Measurements from ENCODE around the gene PPRC1. TPM values are rescaled to one million over a fixed set of nuclear protein-coding genes. Genes with fewer than 3 reads are reported as not detected.

The PPRC1 gene
- total RNA-seq, 1 experiment from 2014 or later, result 79.4 TPM

GRCh38 chr10:102085336-102085735 lies 47.5 kb upstream of the PPRC1 start:
- Mint-ChIP-seq H3K36me3 (no peaks in the 10 kb centered on the region), H3K9me3 (no peaks in the 10 kb centered on the region), H3K27me3 (ENCODE audit: low read depth) (no peaks in the 10 kb centered on the region), H3K4me3 (no peak overlapping the region), H3K27ac (no peak overlapping the region), H3K4me1 (peaks cover 2% of the 10 kb centered on the region; the same call in 1 of the 2 replicates)
- CTCF ChIA-PET, result interaction anchor here (0.6 to 3.3 kb wide), 2 partner anchors 12 to 468 kb away, joined by 3 to 23 read pairs; no protein-coding TSS in a partner anchor
- TF ChIP-seq MYBL2 (CRISPR knock-in tag; IDR thresholded peaks at IDR 0.05) (no peak), NR3C1 (CRISPR knock-in tag; conservative IDR thresholded peaks at IDR 0.05; ENCODE audit: low read depth) (no peak), NR2C2 (CRISPR knock-in tag; IDR thresholded peaks at IDR 0.05) (no peak), EMX1 (CRISPR knock-in tag; IDR thresholded peaks at IDR 0.05) (no peak), GTF2I (CRISPR knock-in tag; conservative IDR thresholded peaks at IDR 0.05) (no peak), ZNF121 (CRISPR knock-in tag; IDR thresholded peaks at IDR 0.05) (no peak), CDX4 (CRISPR knock-in tag; IDR thresholded peaks at IDR 0.05; ENCODE audit: borderline replicate concordance) (no peak), ATF1 (CRISPR knock-in tag; IDR thresholded peaks at IDR 0.05) (no peak), AR (CRISPR knock-in tag; IDR thresholded peaks at IDR 0.05) (no peak), CTCF (IDR thresholded peaks at IDR 0.05) (no peak), ZNF416 (CRISPR knock-in tag; IDR thresholded peaks at IDR 0.05) (no peak), NFYB (CRISPR knock-in tag; conservative IDR thresholded peaks at IDR 0.05; ENCODE audit: low read depth) (no peak), ATF6 (CRISPR knock-in tag; IDR thresholded peaks at IDR 0.05) (no peak), ETV6 (CRISPR knock-in tag; IDR thresholded peaks at IDR 0.05) (no peak)
- TF ChIP-seq, protein P1, sequence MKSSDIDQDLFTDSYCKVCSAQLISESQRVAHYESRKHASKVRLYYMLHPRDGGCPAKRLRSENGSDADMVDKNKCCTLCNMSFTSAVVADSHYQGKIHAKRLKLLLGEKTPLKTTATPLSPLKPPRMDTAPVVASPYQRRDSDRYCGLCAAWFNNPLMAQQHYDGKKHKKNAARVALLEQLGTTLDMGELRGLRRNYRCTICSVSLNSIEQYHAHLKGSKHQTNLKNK (CRISPR knock-in tag; IDR thresholded peaks at IDR 0.05), result no peak
- TF ChIP-seq, protein P2, sequence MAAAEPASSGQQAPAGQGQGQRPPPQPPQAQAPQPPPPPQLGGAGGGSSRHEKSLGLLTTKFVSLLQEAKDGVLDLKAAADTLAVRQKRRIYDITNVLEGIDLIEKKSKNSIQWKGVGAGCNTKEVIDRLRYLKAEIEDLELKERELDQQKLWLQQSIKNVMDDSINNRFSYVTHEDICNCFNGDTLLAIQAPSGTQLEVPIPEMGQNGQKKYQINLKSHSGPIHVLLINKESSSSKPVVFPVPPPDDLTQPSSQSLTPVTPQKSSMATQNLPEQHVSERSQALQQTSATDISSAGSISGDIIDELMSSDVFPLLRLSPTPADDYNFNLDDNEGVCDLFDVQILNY (CRISPR knock-in tag; IDR thresholded peaks at IDR 0.05), result no peak
- TF ChIP-seq, protein P3, sequence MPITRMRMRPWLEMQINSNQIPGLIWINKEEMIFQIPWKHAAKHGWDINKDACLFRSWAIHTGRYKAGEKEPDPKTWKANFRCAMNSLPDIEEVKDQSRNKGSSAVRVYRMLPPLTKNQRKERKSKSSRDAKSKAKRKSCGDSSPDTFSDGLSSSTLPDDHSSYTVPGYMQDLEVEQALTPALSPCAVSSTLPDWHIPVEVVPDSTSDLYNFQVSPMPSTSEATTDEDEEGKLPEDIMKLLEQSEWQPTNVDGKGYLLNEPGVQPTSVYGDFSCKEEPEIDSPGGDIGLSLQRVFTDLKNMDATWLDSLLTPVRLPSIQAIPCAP (CRISPR knock-in tag; IDR thresholded peaks at IDR 0.05), result no peak
- TF ChIP-seq, protein P4, sequence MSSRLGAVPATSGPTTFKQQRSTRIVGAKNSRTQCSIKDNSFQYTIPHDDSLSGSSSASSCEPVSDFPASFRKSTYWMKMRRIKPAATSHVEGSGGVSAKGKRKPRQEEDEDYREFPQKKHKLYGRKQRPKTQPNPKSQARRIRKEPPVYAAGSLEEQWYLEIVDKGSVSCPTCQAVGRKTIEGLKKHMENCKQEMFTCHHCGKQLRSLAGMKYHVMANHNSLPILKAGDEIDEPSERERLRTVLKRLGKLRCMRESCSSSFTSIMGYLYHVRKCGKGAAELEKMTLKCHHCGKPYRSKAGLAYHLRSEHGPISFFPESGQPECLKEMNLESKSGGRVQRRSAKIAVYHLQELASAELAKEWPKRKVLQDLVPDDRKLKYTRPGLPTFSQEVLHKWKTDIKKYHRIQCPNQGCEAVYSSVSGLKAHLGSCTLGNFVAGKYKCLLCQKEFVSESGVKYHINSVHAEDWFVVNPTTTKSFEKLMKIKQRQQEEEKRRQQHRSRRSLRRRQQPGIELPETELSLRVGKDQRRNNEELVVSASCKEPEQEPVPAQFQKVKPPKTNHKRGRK (CRISPR knock-in tag; IDR thresholded peaks at IDR 0.05; ENCODE audit: borderline replicate concordance), result no peak
- ATAC-seq (no peak), DNase-seq (ENCODE audit: low spot score) (no peak)
- POLR2A ChIA-PET, result no interaction called here

Measured in WTC11 (cell line).